Activated CD4-positive, alpha-beta T cell treated with anti-CD3 and anti-CD28 coated beads, Interleukin-2, Interleukin-4, amounts not matched to agents 100 ng/mL and 50 ng/mL, durations not matched to agents 16 hours and 8 hours (primary cell): ENCODE results near the gene CCN5.
"Not testable (repeated sequence)": the region's sequence is repeated elsewhere in the genome, so short reads cannot be mapped to it uniquely, and the experiment has no call there.

Experiments
- DNase-seq: peaks from one replicate; pipeline ENCODE4 v3.0.0-alpha.2; 2020; ENCODE audit warnings: low spot score

Gene CCN5

GRCh38 chr20:44759595-44759994, 44.4 kb downstream of the CCN5 start:
- no peak for DNase-seq

GRCh38 chr20:44761423-44761822, 46.3 kb downstream of the CCN5 start:
- no peak for DNase-seq

- no peak for DNase-seq
Measured at GRCh38 chr20:44762466-44763140, 47.4 kb downstream of the CCN5 start.

- not testable (repeated sequence) for DNase-seq
Measured at GRCh38 chr20:44763798-44764197, 48.6 kb downstream of the CCN5 start.

GRCh38 chr20:44765091-44765490, 49.9 kb downstream of the CCN5 start:
- DNase-seq: no peak

- no peak for DNase-seq
Measured at GRCh38 chr20:44765701-44766347, 50.7 kb downstream of the CCN5 start.

- no peak for DNase-seq
Measured at GRCh38 chr20:44768256-44768655, 53.1 kb downstream of the CCN5 start.

GRCh38 chr20:44768854-44769480, 53.8 kb downstream of the CCN5 start:
- no peak for DNase-seq

- no peak for DNase-seq
Measured at GRCh38 chr20:44769481-44769863, 54.3 kb downstream of the CCN5 start.

GRCh38 chr20:44770484-44771171, 55.5 kb downstream of the CCN5 start:
- no peak for DNase-seq

GRCh38 chr20:44771172-44771535, 56.0 kb downstream of the CCN5 start:
- DNase-seq: no peak

- DNase-seq: no peak
Measured at GRCh38 chr20:44772636-44773035, 57.5 kb downstream of the CCN5 start.

GRCh38 chr20:44773070-44773829, 58.1 kb downstream of the CCN5 start:
- no peak for DNase-seq

- no peak for DNase-seq
Measured at GRCh38 chr20:44776980-44777379, 61.8 kb downstream of the CCN5 start.
